HG02642 (cell line): ENCODE data around the gene CADPS2.

Source experiments
- ATAC-seq: cut with Tn5 transposase; IDR thresholded peaks from one replicate; pipeline ENCODE4 v1.9.1; 2021; ENCODE audit warnings: mild to moderate bottlenecking; ENCODE audit not compliant: unreplicated experiment, poor library complexity

The CADPS2 gene

GRCh38 chr7:122340427-122340826, 545.8 kb downstream of the CADPS2 start:
- ATAC-seq, result no peak

- ATAC-seq, result no peak
Observed at GRCh38 chr7:122339145-122339904, 546.9 kb downstream of the CADPS2 start.

GRCh38 chr7:122337011-122337410, 549.2 kb downstream of the CADPS2 start:
- no peak for ATAC-seq

GRCh38 chr7:122329145-122329802, 557.0 kb downstream of the CADPS2 start:
- no peak for ATAC-seq

DNA sequence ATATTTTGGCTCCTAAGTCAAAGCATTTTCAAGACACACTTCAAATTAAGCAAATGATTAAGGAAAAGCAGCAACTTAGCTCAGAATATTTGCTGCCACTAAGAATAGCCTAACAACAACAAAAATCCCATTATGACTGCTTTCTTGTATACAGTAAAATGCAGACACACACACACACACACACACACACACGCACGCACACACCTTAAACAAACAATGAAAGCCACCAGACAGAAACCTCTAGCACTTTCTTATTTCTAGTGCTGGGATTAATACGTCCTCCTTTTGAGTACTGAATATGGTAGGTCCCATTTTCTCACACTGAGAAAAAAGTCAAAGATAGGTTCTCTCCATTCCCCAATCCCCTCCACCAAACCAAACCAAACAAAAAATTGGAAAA, 558.3 kb downstream of the CADPS2 start:
- no peak for ATAC-seq

GRCh38 chr7:122316467-122317388, 569.5 kb downstream of the CADPS2 start:
- ATAC-seq, result no peak

DNA sequence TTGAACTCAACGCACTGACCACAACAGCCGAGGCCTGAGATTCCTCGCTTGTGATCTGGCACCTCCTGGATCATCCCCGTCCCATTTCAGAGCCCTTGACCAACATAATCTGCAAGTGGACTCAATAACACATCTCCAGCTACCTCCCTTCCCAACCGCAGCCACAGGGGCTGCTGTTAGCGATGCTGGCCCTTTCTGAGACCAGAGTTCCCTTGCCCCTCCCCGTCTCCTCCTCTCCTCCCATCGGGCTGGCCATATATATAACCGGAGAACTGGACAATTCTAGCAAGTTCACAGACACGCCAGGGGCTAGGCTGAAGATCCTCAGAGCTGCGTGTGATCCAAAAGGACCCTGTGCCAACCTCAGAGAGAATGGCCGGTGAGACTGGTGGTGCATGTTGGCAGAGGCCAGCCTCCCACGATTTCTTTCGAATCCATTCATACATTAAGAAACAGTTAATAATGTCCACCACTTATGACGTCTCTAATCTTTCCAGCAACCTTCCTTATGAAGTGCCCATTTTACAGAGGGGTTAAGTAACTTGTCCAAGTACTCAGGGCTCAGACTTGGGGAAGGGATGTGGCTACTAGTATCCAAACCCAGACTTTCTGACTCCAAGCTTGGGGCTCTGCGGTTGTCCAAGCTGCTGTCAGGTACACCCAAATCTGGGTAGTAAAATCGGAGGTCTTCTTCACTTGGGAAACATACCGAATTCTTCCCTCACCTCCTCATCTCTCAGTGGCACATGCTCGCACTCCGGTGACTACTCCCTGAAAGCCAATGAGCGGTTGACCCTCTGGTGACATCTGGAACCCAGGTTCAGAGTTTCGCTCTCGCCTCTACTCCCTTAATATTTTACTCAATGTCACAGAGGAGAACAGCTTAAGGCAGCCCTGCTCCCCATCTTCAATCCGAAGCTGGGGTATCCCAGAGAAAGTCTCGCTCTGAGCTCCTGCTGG, 570.5 kb downstream of the CADPS2 start:
- ATAC-seq, result no peak

DNA sequence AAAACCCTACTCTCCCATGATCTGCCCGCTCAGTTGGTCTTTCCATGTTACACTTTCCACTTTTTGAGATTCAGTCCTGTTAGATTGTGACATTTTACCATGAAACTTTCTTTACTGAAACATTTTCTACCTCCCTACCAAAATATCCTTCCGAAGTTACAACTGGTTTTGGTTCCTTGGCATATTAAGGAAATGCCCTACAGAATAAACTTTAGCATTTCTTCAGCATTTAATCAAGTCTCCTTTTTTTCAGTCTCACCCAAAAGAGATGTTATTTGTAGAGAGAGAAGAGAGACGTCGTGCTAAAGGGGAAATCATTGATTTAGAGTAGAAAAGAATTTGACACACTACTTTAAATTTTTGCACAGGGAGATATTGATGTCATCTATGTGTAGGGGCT, 572.0 kb downstream of the CADPS2 start:
- ATAC-seq, result no peak

DNA sequence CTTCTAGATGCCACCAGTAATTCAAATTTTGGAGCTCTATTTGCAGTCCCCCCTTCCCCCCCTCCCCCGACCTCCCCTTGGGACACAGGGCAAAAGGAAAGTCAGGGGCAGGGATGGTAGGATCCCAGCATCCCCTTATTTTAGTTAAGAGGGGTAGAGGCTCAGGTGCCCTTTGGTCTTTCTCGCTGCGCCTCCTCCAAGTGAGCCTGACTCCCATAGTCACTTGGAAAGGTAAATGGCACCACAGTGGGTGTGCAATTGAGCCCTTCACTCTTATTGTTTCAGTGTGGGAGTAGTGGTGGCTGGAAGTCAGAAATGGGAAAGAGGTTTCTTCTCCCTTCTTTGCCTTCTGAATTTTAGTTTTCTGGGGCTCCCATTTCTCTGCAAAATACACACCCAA, 573.5 kb downstream of the CADPS2 start:
- ATAC-seq, result no peak

DNA sequence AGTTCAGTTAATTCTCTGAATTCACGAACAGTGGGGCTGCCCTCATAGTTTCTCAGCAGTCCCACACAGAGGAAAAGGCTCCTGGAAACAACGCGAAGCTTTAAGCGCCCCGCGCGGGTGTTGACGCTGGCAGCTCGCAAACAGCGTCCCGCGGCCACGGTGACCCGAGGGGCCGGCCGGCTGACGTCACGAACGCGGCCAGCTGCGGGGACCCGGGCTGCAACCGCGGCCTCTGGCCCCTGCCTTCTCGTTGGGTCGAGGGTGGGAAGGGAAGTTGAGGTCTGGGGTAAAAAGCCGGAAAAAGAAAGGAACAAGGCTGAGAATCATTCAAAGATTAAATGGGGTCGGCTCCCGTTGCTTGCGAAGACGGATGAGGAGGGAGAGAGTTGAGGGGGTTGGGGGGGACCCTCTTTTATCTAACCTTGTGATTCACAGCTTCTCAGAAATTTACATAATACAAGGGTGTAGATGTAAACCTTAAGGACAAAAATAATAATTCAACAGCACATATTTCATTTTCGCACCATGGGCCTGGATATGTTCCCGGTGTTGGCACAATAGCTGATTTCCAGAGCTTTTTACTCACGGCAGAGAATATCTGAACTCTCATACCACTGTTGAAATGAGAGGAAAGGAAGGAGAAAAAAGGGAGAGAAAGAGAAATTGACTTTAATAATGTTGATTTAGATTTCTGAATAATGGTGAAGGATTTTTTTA, 574.4 kb downstream of the CADPS2 start:
- ATAC-seq, result no peak

DNA sequence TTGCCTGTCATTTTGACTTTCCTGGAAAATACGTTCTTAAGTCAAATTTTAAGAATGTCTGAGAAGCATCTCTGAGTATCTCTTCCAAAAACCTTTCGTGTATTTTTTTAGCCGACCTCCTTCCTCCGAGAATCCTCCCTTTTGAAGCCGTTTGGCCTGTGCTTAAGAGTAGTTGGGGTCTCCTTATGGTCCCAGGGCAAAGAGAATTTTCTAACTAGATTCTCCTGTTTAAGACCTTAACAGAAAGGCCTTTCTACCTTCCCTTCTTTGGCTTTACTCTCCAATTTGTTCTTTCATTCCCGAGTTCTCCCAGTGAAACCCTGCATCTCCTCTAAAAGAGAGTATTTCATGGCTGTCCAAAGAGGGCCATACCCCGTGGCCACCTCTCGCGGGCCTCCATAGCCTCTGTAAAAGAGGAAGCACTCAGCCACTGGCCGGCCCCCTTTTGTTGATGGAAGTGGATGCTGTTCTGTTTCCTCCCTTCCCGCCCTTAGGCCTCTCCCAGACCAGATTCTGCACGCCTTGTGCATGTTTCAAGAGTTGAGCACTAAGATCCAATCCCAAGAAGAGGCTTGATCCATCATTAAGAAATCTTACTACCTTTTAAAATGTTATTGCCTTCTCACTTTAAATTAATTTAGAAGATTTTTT, 575.1 kb downstream of the CADPS2 start:
- ATAC-seq, result no peak

- no peak for ATAC-seq
Observed at GRCh38 chr7:122310119-122311021, 575.9 kb downstream of the CADPS2 start.

DNA sequence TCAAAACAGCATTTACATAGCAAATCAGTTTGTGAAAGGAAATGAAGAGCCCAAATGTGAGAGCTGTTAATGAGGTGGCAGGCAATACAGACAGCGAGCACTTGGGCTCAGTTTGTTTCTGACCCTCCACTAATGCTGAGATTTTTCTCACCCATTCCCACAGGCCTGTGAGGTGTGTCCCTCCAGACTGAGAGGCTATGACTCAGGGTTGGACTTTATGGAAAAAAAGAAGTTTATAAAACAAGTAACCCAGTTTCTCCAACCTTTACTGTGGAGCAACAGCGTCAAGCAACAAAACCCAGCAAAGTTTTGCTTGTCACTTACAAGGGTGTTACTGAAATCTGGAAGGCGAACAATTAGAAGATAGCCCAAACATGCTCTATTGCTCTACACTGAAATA, 576.8 kb downstream of the CADPS2 start:
- no peak for ATAC-seq

DNA sequence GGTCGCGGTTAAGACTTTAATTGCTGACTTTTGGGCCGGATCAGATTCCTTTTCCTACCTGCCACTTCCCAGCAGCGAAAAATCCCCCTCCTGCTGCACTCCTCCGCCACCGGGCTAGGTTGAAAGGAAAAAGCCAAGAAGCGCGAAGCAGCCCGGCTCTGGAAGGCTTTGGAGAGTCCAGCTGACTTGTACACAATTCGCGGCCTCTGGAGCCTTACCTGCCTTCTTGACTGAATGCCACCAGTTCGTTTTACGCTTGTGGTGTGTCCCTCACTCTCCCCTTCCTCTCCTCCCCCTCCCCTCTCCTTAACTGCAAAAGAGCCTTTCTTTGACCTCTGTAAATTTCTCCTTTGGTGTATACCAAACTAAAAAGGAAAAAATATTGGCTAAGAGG, 579.0 kb downstream of the CADPS2 start:
- no peak for ATAC-seq

DNA sequence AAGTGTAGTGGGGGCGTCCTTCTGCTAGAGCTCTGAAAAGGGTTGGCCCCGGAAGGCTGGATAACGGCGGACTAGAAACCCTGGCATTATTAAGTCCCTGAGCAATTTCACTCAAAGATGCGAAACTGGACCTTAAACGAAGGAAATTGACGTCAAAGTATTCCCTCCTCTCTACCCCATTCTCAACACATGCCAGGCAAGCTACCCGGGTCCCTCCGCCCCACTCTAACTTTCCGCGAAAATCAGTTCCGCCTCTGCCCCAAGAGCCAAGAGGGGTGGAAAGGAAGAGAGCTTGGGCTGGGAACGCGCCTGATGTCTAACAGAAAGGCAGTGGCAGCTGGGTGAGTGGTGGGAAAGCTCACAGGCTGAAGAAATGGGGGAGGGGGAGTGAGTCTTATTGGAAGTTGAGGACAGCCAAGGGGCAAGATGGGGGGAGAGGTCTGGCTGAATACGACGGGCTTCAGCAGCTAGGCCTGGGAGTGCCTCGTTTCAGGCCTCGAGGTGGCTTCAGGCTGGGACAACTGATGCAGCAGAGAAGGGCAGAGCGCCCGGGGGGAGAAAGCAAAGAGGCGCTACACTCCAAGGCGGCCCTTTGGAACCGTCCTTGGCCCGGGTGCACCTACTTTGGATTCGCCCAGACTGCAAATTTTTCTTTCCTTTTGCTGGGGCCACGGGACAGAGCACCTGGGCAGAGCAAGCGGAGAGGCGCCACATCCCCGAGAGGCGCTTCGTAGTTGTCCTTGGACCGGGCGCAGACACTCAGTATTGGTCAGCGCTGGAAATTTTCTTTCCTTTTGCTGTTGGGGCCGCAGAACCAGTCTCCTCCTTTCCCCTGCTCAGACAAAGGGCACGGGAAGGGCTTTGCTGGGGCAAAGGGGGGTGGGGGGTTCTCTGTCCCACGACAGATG, 579.7 kb downstream of the CADPS2 start:
- no peak for ATAC-seq

DNA sequence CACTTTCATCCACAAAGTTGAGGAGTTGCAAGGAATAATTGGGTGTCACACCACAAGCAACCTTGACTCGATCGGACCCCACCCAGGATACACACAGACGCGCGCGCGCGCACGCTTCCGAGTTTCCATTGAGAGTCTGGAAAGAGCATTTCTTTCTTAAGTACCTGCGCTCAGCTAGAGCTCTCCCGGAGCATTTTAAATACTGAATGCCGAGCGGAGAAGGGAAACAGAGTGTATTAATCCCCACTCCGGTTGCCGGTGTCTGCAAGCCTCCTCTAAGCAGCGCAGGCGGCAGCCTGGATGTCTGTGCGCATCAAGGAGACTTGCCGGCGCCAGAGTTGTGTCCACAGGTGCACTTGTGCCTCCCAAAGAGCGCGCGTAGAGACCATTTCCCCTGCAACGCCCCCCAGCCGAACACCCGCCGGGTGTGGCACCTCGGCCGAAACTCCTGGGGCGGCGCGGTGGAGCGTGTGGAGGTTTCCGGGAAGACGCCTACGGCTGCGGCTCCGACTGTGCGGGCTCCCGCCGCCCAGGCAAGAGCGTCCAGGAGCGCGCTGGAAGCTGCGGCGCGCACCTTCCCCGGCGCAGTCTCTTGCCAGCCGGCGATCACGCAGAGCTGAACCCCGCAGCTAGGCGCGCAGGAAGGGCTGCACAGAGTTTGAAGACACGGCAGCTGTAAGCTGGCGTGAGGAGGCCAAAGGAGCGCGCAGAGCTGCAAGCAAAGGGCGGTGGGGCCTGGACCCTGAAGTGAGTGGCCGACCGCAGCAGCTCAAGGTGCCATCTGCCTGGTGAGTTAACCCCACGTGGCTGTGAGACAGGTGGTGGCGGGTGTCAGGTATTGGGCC, 580.6 kb downstream of the CADPS2 start:
- no peak for ATAC-seq
